Measurements from ENCODE around the gene UBR1. TPM values are rescaled to one million over a fixed set of nuclear protein-coding genes. Genes with fewer than 3 reads are reported as not detected.
A peak's percentile ranks its signal among the peaks of the same experiment; 100 is the strongest.
"Not testable (repeated sequence)": the region's sequence is repeated elsewhere in the genome, so short reads cannot be mapped to it uniquely, and the experiment has no call there.

UBR1 gene
- total RNA-seq, 4 donors from 2014 or later, result 20.2 to 31.3 (median 22.5) TPM

- H3K27ac ChIP-seq, result peak overlapping the region; percentile 4 to 64 (median 42)
- peak in 1 of 2 donors; percentile 36 for ATAC-seq
- TF ChIP-seq POLR2A (IDR thresholded peaks at IDR 0.05) (no peak), CTCF (IDR thresholded peaks at IDR 0.05 in 4 of 5, conservative IDR thresholded peaks at IDR 0.05 in 1 of 5) (no peak)
These were observed 202.2 kb downstream of the UBR1 start for GRCh38 chr15:42903388-42904324.

GRCh38 chr15:42893911-42894310 is 211.9 kb downstream of the UBR1 start:
- DNase-seq; H3K27me3 ChIP-seq; intact Hi-C loops (cut with DNase I; ENCODE audit: low total_unique reads): not testable (repeated sequence)

More at GRCh38 chr15:42903388-42904324, 202.2 kb downstream of the UBR1 start:
- intact Hi-C loops (cut with DNase I; ENCODE audit: low total_unique reads), result no loop called here
- H3K27me3 ChIP-seq, result no peaks in the 10 kb centered on the region
- in situ Hi-C loops (cut with MboI; ENCODE audit: low sequenced_read_pairs in 4 of 4), result no loop called here
- peaks cover 5 to 11% of the 10 kb centered on the region in 2 donors for H3K4me1 ChIP-seq
- H3K36me3 ChIP-seq, result no peaks in the 10 kb centered on the region
- DNase-seq, result no peak
- H3K4me3 ChIP-seq, result no peak overlapping the region
- H3K9me3 ChIP-seq, result no peaks in the 10 kb centered on the region

More at GRCh38 chr15:42893911-42894310, 211.9 kb downstream of the UBR1 start:
- H3K9me3 ChIP-seq; H3K4me3 ChIP-seq; H3K27ac ChIP-seq; H3K36me3 ChIP-seq; ATAC-seq; in situ Hi-C loops (cut with MboI; ENCODE audit: low sequenced_read_pairs in 4 of 4); H3K4me1 ChIP-seq: not testable (repeated sequence)

Other genes with a start within 250 kb of the UBR1 start
- 10 to 100 TPM in 3 of 4 donors, 1 to 10 TPM in 1; 8.8 to 20.3 (median 16.2) TPM for gene TTBK2, start 185.3 kb downstream of the UBR1 start, total RNA-seq
- gene TMEM62, start 27.5 kb upstream of the UBR1 start, total RNA-seq, result 10 to 100 TPM; 13.1 to 16.7 (median 16.3) TPM
- gene CCNDBP1, start 79.4 kb upstream of the UBR1 start, total RNA-seq, result 100 to 1,000 TPM in 1 of 4 donors, 10 to 100 TPM in 3; 32.4 to 108 (median 92.6) TPM
- gene EPB42, start 115.0 kb upstream of the UBR1 start, total RNA-seq, result not detected
- 1 to 10 TPM in 1 of 4 donors, not detected in 3; 1.4 TPM for gene TGM5, start 160.9 kb upstream of the UBR1 start, total RNA-seq
- gene TGM7, start 196.2 kb upstream of the UBR1 start, total RNA-seq, result 1 to 10 TPM in 1 of 4 donors, under 1 TPM in 1, not detected in 2; 0.83 to 3.3 TPM
- gene LCMT2, start 224.5 kb upstream of the UBR1 start, total RNA-seq, result 1 to 10 TPM; 3.0 to 6.2 (median 5.3) TPM

Measured in gastrocnemius medialis (tissue), 4 donors.